WI38 (cell line): Measurements from ENCODE around the gene TOGARAM1.
A peak's percentile ranks its signal among the peaks of the same experiment; 100 is the strongest.

Experiments used
- H3K4me3 ChIP-seq: 2 replicates; pipeline ENCODE4 v1.5.1; 2011; ENCODE audit warnings: low read depth, mild to moderate bottlenecking, control low read depth, low read length
- CTCF ChIP-seq: IDR thresholded peaks from 2 replicates; pipeline ENCODE4 v1.5.1; 2012; ENCODE audit warnings: low read depth, mild to moderate bottlenecking, control low read depth, low read length

Gene TOGARAM1

GRCh38 chr14:45084946-45085346 lies 123.0 kb downstream of the TOGARAM1 start:
- no peak for TF ChIP-seq CTCF
- H3K4me3 ChIP-seq: peak overlapping the region; percentile 93

GRCh38 chr14:45089813-45090212 lies 127.8 kb downstream of the TOGARAM1 start:
- no peak overlapping the region for H3K4me3 ChIP-seq
- no peak for TF ChIP-seq CTCF

GRCh38 chr14:45091710-45092109 lies 129.7 kb downstream of the TOGARAM1 start:
- TF ChIP-seq CTCF: no peak
- no peak overlapping the region for H3K4me3 ChIP-seq

- H3K4me3 ChIP-seq: no peak overlapping the region
- TF ChIP-seq CTCF: no peak
Measured at GRCh38 chr14:45094275-45094674, 132.3 kb downstream of the TOGARAM1 start.

- no peak for TF ChIP-seq CTCF
- H3K4me3 ChIP-seq: no peak overlapping the region
Measured at GRCh38 chr14:45095143-45095542, 133.2 kb downstream of the TOGARAM1 start.

GRCh38 chr14:45096218-45096617 lies 134.2 kb downstream of the TOGARAM1 start:
- H3K4me3 ChIP-seq: no peak overlapping the region
- no peak for TF ChIP-seq CTCF

GRCh38 chr14:45103806-45104205 lies 141.8 kb downstream of the TOGARAM1 start:
- no peak overlapping the region for H3K4me3 ChIP-seq
- no peak for TF ChIP-seq CTCF
